ENCODE results near the gene S100A9.
"Not testable (repeated sequence)": the region's sequence is repeated elsewhere in the genome, so short reads cannot be mapped to it uniquely, and the experiment has no call there.

The S100A9 gene

DNA sequence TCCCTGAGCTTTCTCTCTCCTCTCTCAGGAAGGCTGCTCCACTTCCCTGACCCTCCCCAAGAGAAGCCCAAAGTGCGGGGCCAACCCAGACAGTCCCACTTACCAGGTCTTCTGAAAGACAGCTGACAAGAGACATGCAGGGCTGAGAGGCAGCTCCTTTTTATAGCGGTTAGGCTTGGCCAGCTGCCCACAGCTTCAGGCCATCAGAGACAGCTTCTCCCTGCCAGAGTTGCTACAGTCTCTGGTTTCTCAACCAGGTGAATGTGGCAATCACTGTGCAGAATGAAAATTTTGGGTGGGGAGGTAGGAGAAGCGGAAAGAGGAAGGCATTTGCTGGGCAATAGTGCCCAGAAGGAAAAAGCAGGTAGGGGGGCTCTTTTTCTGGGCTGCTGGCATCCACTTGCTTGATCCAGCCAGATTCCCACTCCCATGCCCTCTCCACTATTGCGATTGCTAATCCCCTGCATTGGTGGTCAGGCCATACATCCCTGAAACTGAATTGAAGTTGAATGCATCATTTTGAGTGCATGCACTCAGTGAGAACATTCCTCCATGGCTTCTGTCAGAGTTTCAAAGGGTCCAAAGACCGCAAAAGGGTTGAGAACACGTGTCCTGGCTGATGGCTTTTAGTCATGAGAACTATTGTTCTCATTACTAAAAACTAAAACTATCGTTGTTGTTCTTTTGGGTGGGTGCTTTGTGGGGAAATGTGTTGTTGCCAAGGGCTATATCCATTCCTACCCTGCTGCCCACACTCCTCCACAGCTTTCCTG lies 33.5 kb downstream of the S100A9 start, which contains the start of gene S100A8:
Gene S100A8, minus strand, starts transcription at position 136 of the 773 bp plus-strand sequence. CDS start 538 bp downstream, outside the sequence.
- no peak for DNase-seq

DNA sequence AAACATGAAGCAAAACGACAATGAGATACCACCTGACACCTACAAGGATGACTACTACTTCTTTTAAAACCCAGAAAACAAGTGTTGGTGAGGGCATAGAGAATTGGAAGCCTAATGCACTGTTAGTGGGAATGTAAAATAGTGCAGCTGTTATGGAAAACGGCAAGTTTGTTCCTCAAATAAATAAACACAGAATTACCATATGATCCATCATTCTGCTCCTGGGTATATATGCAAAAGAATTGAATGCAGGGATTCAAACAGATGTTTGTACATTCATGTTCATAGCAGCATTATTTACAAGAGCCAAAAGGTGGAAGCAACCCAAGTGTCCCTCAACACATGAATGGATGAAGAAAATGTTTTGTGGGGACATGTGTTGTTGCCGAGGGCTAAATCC lies 34.6 kb downstream of the S100A9 start:
- no peak for DNase-seq

- DNase-seq, result no peak
These were observed 35.2 kb downstream of the S100A9 start for GRCh38 chr1:153392822-153393221.

DNA sequence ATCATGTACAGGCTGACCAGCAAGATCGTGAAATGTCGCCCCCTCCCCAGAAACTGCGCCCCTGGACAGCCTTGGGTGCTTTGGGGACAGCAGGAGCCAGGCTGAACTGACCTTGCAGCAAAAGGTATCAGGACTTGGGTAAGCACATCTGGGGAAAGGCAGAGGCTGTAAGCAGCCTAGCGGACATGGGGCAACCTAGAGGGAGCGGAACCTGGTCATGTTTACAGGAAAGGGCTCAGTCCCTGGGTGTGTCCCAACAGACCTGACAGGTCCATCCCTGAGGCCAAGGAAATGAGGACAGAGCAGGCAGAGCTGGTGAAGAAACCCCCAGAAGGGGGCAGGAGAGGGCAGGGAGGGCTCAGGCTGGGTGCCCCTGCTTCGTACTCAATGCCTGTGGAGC lies 36.3 kb downstream of the S100A9 start:
- DNase-seq, result no peak

DNA sequence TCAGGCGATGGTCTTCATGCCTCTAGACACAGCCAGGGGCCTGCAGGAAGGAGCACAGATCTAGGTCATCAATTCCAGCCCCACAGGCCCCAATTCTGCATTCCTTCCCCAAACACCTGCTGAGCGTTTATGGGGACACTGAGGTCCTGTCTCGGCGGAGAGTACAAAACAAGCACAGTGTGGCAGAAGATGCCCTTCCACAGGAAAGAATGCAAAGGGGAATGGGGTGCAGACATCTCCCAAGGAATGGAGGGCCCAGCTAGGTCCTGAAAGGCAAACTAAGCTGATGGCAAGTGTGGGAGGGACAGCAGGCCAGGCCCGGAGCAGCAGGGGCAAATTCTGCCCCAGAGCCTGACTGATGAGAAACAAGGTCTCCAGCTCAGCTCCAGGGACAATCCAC lies 36.7 kb downstream of the S100A9 start:
- no peak for DNase-seq

- DNase-seq, result no peak
These were observed 37.6 kb downstream of the S100A9 start for GRCh38 chr1:153395136-153395685.

DNA sequence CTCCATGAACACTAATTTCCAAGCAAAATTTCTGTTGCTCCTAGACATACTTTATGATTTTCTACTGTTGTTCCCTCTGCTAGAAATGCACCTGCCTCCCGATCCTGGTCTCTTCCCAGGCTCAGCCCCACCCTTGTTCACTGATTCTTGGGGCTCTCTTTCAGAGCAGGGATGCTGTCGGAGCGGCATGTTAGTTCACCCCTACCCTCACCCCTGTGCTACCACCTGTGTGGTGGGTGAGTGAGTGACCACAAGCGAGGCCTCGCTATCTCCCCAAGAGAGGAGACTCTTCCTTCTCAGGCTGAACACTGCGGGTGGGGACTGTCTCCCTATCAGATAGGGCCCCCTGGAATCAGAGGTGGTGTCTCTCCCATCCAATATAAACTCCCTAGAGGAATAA lies 38.1 kb downstream of the S100A9 start:
- no peak for DNase-seq

DNA sequence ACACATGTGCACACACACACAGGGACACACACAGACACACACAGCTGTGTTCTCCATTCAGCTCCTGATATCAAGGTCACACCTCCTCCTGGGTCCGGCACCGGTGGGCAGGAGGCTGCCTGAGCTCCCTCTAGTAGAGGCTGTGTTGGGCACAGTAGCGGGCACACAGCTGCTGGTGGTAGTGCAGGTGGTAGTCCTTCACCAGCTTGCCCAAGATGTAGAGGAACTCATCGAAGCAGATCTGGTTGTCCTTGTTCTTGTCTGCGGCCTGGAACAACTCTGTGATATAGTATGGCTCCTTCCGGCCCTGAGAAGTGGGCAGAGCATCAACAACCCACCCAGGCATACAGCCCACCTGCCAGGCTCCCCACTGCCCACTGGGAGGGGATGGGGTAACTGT lies 38.8 kb downstream of the S100A9 start:
- no peak for DNase-seq

DNA sequence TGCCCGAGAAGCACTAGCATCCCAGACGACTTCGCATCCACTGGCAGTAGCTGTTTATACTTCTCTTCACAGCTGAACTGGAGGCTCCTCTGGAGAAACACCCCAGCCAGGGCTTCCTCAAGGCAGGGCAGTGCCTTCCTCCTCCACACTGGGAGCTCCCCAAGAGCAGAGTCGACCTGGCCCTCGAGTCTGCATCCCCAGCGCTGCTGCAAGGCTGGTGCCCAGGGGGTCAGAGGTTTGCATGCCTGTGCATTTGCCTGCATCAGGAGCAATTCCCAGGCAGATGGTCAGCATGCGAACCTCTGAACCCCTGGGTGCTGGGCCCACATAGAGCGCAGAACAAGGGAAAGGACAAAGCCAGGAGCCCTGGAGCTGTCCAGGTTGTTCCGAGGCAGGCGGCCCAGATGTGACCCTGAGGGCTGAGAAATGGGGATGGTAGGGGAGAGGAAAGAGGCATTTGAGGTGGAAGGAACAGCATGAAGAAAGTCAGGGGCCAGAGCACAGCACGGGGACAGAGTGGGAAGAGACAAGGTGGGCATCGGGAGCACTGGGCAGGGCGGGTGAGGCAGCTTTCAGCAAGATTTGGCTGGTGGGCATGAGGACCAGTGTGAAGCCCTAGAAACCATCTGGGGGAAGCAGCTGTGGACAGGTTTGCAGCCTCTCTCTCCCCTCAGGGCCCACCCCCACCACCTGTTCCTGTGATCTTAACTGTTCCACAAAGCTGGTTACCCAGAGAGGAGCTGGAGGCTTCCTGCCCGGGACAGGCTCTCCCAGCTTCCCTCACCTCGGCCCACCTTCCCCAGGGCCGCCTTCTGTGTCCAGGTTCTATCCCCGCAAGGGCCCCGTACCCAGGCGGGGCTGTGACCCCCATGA lies 39.6 kb downstream of the S100A9 start:
- DNase-seq, result no peak

- no peak for DNase-seq
These were observed 40.4 kb downstream of the S100A9 start for GRCh38 chr1:153397924-153398651.

- DNase-seq, result no peak
These were observed 41.9 kb downstream of the S100A9 start for GRCh38 chr1:153399401-153400055.

DNA sequence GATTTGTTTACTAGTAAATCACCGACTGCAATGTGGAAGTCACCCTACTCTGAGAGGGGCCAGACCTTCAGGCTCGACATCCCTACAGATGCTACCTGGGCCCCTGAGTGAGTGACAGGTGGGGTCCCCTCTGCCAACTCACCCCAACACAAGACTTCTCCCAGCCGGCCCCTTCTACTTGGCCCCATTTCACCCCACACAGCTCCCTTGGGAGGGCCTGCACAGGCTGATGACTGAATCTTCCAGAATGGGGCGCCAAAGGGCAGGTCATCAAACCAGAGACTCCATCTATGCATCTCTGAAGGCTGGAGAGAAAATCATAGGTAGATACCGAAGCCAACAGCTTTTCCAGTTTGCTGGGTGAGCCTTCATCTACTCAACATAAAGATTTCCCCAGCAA lies 42.6 kb downstream of the S100A9 start:
- no peak for DNase-seq

- DNase-seq, result no peak
These were observed 43.8 kb downstream of the S100A9 start for GRCh38 chr1:153401461-153401860.

GRCh38 chr1:153402226-153402625 lies 44.6 kb downstream of the S100A9 start:
- no peak for DNase-seq

DNA sequence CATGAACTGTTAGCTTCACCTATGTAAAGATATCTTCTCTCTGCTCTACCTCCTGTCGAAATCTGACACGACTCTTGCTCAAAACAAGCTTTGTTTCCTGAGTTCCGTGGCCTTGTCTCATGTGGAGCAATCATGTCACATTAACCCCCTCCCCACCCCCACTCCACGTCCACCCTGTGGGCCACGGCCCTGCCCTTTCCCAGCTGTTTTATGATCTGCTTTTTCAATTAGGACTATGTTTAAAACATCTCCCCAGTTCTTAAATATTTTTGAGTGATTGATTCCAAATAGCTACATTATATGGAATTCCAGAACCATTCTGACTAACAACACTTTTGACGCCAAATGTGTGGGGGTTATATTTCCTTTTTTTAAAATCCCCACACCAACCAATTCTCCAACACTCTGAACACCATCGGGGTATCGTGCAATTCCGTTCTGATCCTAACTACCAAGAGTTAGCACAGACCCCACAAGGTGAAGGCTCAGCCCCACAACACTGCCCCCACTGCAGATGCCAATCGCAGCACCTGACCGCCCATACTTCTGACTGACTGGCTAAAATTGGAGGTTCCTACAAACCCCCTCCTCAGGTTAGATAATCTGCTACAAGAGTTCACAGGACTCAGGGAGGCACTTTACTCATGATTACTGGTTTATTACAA lies 45.9 kb downstream of the S100A9 start:
- DNase-seq, result no peak

- no peak for DNase-seq
These were observed 46.5 kb downstream of the S100A9 start for GRCh38 chr1:153404086-153404635.

GRCh38 chr1:153404768-153405167 lies 47.1 kb downstream of the S100A9 start:
- DNase-seq, result no peak

DNA sequence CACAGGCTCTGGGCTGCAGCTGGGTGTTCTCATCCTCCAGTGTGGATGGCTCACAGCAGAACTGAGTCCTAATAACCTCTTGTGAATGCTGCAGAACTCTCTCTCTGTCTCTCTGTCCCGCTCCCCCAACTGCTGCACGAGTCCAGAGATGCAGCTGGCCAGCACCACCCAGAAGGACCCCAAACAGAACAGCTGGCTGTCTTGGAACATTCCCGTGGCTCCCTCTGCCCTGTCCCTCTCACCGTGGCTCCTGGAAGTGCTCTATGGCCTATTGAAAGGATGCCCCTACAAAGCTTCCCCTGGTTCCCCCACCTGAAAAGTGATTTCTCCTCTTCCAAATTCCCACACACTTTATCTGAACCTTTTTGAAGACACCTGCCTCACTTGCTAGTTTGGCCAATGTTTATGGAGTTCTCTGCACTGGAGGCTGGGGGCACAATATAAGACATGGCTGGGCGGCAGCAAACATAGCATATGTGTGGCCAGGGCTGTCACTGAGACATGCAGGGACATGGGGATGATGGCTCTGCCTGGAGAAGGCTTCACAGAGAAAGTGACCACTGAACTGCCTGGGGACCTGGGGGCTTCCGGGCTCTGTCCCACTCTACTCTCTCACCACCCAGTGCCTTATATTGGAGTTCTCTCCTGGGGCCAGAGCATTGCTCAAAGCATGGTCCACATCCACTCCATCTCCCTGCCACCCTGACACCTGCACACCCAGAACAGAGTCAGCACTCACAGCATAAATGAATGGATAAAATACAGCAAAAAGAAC lies 48.4 kb downstream of the S100A9 start:
- DNase-seq, result not testable (repeated sequence)

GRCh38 chr1:153407274-153407673 lies 49.6 kb downstream of the S100A9 start:
- not testable (repeated sequence) for DNase-seq

Data from NCI-H510A (cell line).